OCI-LY1 (cell line): ENCODE results near the gene ZNF324B.
A peak's percentile ranks its signal among the peaks of the same experiment; 100 is the strongest.

ENCODE experiments used
- H2AFZ ChIP-seq: fragments of 200-600 bp; sonication (generic), shearing (Covaris generic); 2 replicates; pipeline ENCODE4 v1.6.0; 2014; ENCODE audit warnings: antibody characterized with exemption, mild to moderate bottlenecking, low read length
- H3F3A ChIP-seq: fragments of 200-600 bp; sonication (generic), shearing (Covaris generic); 2 replicates; pipeline ENCODE4 v1.6.0; 2014; ENCODE audit warnings: mild to moderate bottlenecking, antibody characterized with exemption, low read length, moderate library complexity; ENCODE audit not compliant: insufficient read depth
- H3K27ac ChIP-seq: fragments of 200-600 bp; sonication (generic); 2 replicates; pipeline ENCODE4 v1.5.1; 2014; ENCODE audit warnings: low read length, mixed run types, mild to moderate bottlenecking, low read depth; ENCODE audit not compliant: poor library complexity, severe bottlenecking
- H3K27me3 ChIP-seq: fragments of 200-600 bp; sonication (generic); 2 replicates; pipeline ENCODE4 v1.6.0; 2014; ENCODE audit warnings: antibody characterized with exemption, mild to moderate bottlenecking, low read length, moderate library complexity; ENCODE audit not compliant: insufficient read depth
- H3K36me3 ChIP-seq: fragments of 200-600 bp; sonication (generic); 2 replicates; pipeline ENCODE4 v1.6.1; 2014; ENCODE audit warnings: mild to moderate bottlenecking, antibody characterized with exemption, low read length, moderate library complexity, mixed read lengths; ENCODE audit not compliant: insufficient read depth
- H3K4me1 ChIP-seq: fragments of 200-600 bp; sonication (generic); 2 replicates; pipeline ENCODE4 v1.5.1; 2014; ENCODE audit warnings: mild to moderate bottlenecking, low read length, moderate library complexity; ENCODE audit not compliant: insufficient read depth, severe bottlenecking
- H3K4me2 ChIP-seq: fragments of 200-600 bp; sonication (generic), shearing (Covaris generic); 2 replicates; pipeline ENCODE4 v1.6.1; 2014; ENCODE audit warnings: low read length
- H3K4me3 ChIP-seq: fragments of 200-600 bp; sonication (generic); 2 replicates; pipeline ENCODE4 v1.5.1; 2014; ENCODE audit warnings: low read length, low read depth, mild to moderate bottlenecking, mixed read lengths; ENCODE audit not compliant: poor library complexity, severe bottlenecking
- H3K79me2 ChIP-seq: fragments of 200-600 bp; shearing (Covaris generic); 2 replicates; pipeline ENCODE4 v1.6.1; 2016; ENCODE audit warnings: mixed run types, low read length, mixed read lengths; ENCODE audit not compliant: insufficient read depth
- H3K9ac ChIP-seq: fragments of 200-600 bp; sonication (generic), shearing (Covaris generic); 2 replicates; pipeline ENCODE4 v1.6.1; 2014; ENCODE audit warnings: mild to moderate bottlenecking, low read length, mixed read lengths
- H3K9me2 ChIP-seq: fragments of 200-600 bp; sonication (generic), shearing (Covaris generic); 2 replicates; pipeline ENCODE4 v1.6.1; 2014; ENCODE audit warnings: low read depth, mild to moderate bottlenecking, low read length, mixed read lengths
- H3K9me3 ChIP-seq: fragments of 200-600 bp; shearing (Covaris generic); 2 replicates; pipeline ENCODE4 v1.6.1; 2014; ENCODE audit warnings: low read length, mixed read lengths
- H4K20me1 ChIP-seq: fragments of 200-600 bp; sonication (generic), shearing (Covaris generic); 2 replicates; pipeline ENCODE4 v1.6.0; 2016; ENCODE audit warnings: mild to moderate bottlenecking, low read length; ENCODE audit not compliant: insufficient read depth
- CTCF ChIP-seq: fragments of 200-600 bp; sonication (generic), shearing (Covaris generic); IDR thresholded peaks from 2 replicates; pipeline ENCODE4 v1.5.1; 2017; ENCODE audit warnings: mild to moderate bottlenecking, antibody characterized with exemption, low read length, moderate library complexity, mixed read lengths
- EZH2 ChIP-seq: fragments of 200-600 bp; sonication (generic), shearing (Covaris generic); IDR thresholded peaks from 2 replicates; pipeline ENCODE4 v1.8.0; 2017; ENCODE audit warnings: borderline replicate concordance, mixed run types, mild to moderate bottlenecking, antibody characterized with exemption, low read length, moderate library complexity, mixed read lengths

Gene ZNF324B

GRCh38 chr19:58474997-58475713, 23.7 kb downstream of the ZNF324B start:
- peak overlapping the region; percentile 94 for H3K4me2 ChIP-seq
- TF ChIP-seq EZH2 (no peak), CTCF (no peak)
- H3K9me3 ChIP-seq, result no peaks in the 10 kb centered on the region
- H2AFZ ChIP-seq, result no peak overlapping the region
- peak overlapping the region; percentile 67 for H3K9ac ChIP-seq
- H3K27me3 ChIP-seq, result no peaks in the 10 kb centered on the region
- H3K27ac ChIP-seq, result peak overlapping the region; percentile 81
- peaks cover 30% of the 10 kb centered on the region for H3K36me3 ChIP-seq
- no peaks in the 10 kb centered on the region for H3K9me2 ChIP-seq
- no peaks in the 10 kb centered on the region for H3F3A ChIP-seq
- peaks cover 19% of the 10 kb centered on the region for H3K4me1 ChIP-seq
- no peaks in the 10 kb centered on the region for H3K79me2 ChIP-seq
- H4K20me1 ChIP-seq, result no peaks in the 10 kb centered on the region
- H3K4me3 ChIP-seq, result peak overlapping the region; percentile 80

- peaks cover 23% of the 10 kb centered on the region for H3K36me3 ChIP-seq
- peak within 1 kb of the TSS; percentile 81 for H3K27ac ChIP-seq
Measured at GRCh38 chr19:58475714-58476497, 24.5 kb downstream of the ZNF324B start, which contains the start of gene ZNF446. TSS of gene ZNF446 (plus strand) at chr19:58476352. CDS start at chr19:58477219, 867 bp downstream.

GRCh38 chr19:58476498-58477015, 25.1 kb downstream of the ZNF324B start:
- no peaks in the 10 kb centered on the region for H3K79me2 ChIP-seq
- H2AFZ ChIP-seq, result no peak overlapping the region
- peak overlapping the region; percentile 94 for H3K9ac ChIP-seq
- no peaks in the 10 kb centered on the region for H4K20me1 ChIP-seq
- peak overlapping the region; percentile 80 for H3K4me3 ChIP-seq
- TF ChIP-seq CTCF (no peak), EZH2 (no peak)
- H3K36me3 ChIP-seq, result peaks cover 21% of the 10 kb centered on the region
- H3K4me2 ChIP-seq, result peak overlapping the region; percentile 94
- H3K27ac ChIP-seq, result peak overlapping the region; percentile 75
- H3K4me1 ChIP-seq, result peaks cover 19% of the 10 kb centered on the region
- no peaks in the 10 kb centered on the region for H3K9me3 ChIP-seq
- no peaks in the 10 kb centered on the region for H3F3A ChIP-seq
- no peaks in the 10 kb centered on the region for H3K9me2 ChIP-seq
- no peaks in the 10 kb centered on the region for H3K27me3 ChIP-seq

More at GRCh38 chr19:58475714-58476497, 24.5 kb downstream of the ZNF324B start, which contains the start of gene ZNF446:
- peak within 1 kb of the TSS; percentile 94 for H3K4me2 ChIP-seq
- H3K79me2 ChIP-seq, result no peaks in the 10 kb centered on the region
- H3K9me2 ChIP-seq, result no peaks in the 10 kb centered on the region
- H4K20me1 ChIP-seq, result no peaks in the 10 kb centered on the region
- H2AFZ ChIP-seq, result no peak within 1 kb of the TSS
- no peaks in the 10 kb centered on the region for H3K9me3 ChIP-seq
- H3K27me3 ChIP-seq, result no peaks in the 10 kb centered on the region
- H3K9ac ChIP-seq, result peak within 1 kb of the TSS; percentile 94
- peaks cover 19% of the 10 kb centered on the region for H3K4me1 ChIP-seq
- no peaks in the 10 kb centered on the region for H3F3A ChIP-seq
- TF ChIP-seq CTCF (no peak), EZH2 (no peak)
- peak within 1 kb of the TSS; percentile 80 for H3K4me3 ChIP-seq
